Activated CD8-positive, alpha-beta memory T cell treated with anti-CD3 and anti-CD28 coated beads for 48 hours (primary cell): ENCODE measurements around the gene NRGN.

Experiments used
- DNase-seq, 3 experiments: peaks; one replicate each; pipeline ENCODE4 v3.0.0-alpha.2; 2020; ENCODE audit warnings: low read depth in 2 of 3, low spot score in 2 of 3

Gene NRGN

GRCh38 chr11:124739479-124740276, at the start of gene NRGN:
NRGN (plus strand) TSS chr11:124739942; CDS start chr11:124740085, 143 bp downstream.
- peak in 2 of 3 experiments; percentile 67 to 75 for DNase-seq

- no peak for DNase-seq
Measured at GRCh38 chr11:124693142-124693541, 46.6 kb upstream of the NRGN start.

- no peak for DNase-seq
Measured at GRCh38 chr11:124699547-124699946, 40.2 kb upstream of the NRGN start.

- DNase-seq = no peak
Measured at GRCh38 chr11:124700028-124700427, 39.7 kb upstream of the NRGN start.

- DNase-seq = no peak
Measured at GRCh38 chr11:124707829-124708228, 31.9 kb upstream of the NRGN start.

- no peak for DNase-seq
Measured at GRCh38 chr11:124712392-124712791, 27.4 kb upstream of the NRGN start.

- DNase-seq = no peak
Measured at GRCh38 chr11:124716591-124716990, 23.2 kb upstream of the NRGN start.

GRCh38 chr11:124717421-124717785, 22.3 kb upstream of the NRGN start:
- no peak for DNase-seq

- DNase-seq = no peak
Measured at GRCh38 chr11:124717786-124718651, 21.7 kb upstream of the NRGN start.

GRCh38 chr11:124718801-124719200, 20.9 kb upstream of the NRGN start:
- no peak for DNase-seq

- no peak for DNase-seq
Measured at GRCh38 chr11:124719534-124719933, 20.2 kb upstream of the NRGN start.

GRCh38 chr11:124722176-124722575, 17.6 kb upstream of the NRGN start:
- no peak for DNase-seq

- DNase-seq = no peak
Measured at GRCh38 chr11:124724979-124725718, 14.6 kb upstream of the NRGN start.

GRCh38 chr11:124725719-124726105, 14.0 kb upstream of the NRGN start:
- DNase-seq = no peak

GRCh38 chr11:124727474-124727873, 12.3 kb upstream of the NRGN start:
- DNase-seq = no peak

- DNase-seq = no peak
Measured at GRCh38 chr11:124728134-124728533, 11.6 kb upstream of the NRGN start.

GRCh38 chr11:124729571-124729970, 10.2 kb upstream of the NRGN start:
- no peak for DNase-seq

GRCh38 chr11:124732230-124732629, 7.5 kb upstream of the NRGN start:
- DNase-seq = no peak

GRCh38 chr11:124736736-124737135, 3.0 kb upstream of the NRGN start:
- no peak for DNase-seq

- DNase-seq = no peak
Measured at GRCh38 chr11:124737638-124738305, 2.0 kb upstream of the NRGN start.
